Measurements from ENCODE around the gene ELOVL7.

- no peak for TF ChIP-seq CTCF (IDR thresholded peaks at IDR 0.05)
- TF ChIP-seq POLR2A (IDR thresholded peaks at IDR 0.05), result no peak
Measured at GRCh38 chr5:60710362-60710761, 133.7 kb downstream of the ELOVL7 start.
